ENCODE measurements around the gene C16orf92. TPM values are rescaled to one million over a fixed set of nuclear protein-coding genes. Genes with fewer than 3 reads are reported as not detected.
"Not testable (repeated sequence)": the region's sequence is repeated elsewhere in the genome, so short reads cannot be mapped to it uniquely, and the experiment has no call there.

Gene C16orf92
- polyA plus RNA-seq, 4 donors: not detected

DNA sequence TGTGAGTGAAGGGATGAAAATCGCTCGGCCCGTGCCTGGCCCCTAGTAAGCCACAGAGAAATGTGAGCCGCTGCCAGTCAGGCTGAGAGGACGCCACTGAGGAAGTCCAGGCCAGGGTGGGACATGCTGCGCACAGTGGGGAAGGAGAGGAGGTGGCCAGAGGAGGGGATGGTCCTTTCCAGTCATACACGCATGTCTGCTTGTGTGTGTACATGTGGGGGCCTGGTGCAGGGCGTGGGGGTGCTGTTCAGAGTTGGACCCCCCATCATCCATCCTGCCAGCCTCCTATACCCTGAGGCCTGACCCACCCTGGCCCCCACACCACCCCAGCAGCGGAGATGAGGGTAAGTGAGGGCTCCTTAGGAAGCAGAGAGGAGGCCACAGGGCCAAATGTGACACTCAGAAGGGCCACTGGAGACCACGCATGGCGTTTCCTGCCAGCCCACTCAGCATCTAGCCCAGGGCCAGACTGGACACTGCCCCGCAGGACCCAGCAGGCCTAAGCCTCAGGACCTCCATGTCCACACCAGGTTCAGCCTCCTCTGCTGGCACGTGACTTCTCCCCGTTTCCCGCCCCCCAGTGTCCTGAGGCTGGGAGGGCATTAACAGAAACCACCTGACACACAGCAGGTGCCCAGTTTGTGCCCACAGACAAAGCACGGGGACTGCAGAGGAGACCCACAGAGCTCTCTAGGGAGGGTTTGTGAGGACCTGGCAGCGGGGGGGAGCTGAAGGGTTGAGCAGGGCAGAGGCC lies 19.2 kb upstream of the C16orf92 start:
- DNase-seq (ENCODE audit: low read depth in 4 of 4, low spot score in 2 of 4): no peak

GRCh38 chr16:30004424-30004776 lies 18.6 kb upstream of the C16orf92 start:
- no peak for DNase-seq (ENCODE audit: low read depth in 4 of 4, low spot score in 2 of 4)

GRCh38 chr16:30004811-30005242 lies 18.2 kb upstream of the C16orf92 start:
- no peak for DNase-seq (ENCODE audit: low read depth in 4 of 4, low spot score in 2 of 4)

GRCh38 chr16:30005341-30006094 lies 17.5 kb upstream of the C16orf92 start:
- no peak for DNase-seq (ENCODE audit: low read depth in 4 of 4, low spot score in 2 of 4)

- DNase-seq (ENCODE audit: low read depth in 4 of 4, low spot score in 2 of 4): no peak
Observed at GRCh38 chr16:30006095-30006473, 16.9 kb upstream of the C16orf92 start.

GRCh38 chr16:30006659-30007377 lies 16.2 kb upstream of the C16orf92 start:
- DNase-seq (ENCODE audit: low read depth in 4 of 4, low spot score in 2 of 4): no peak

DNA sequence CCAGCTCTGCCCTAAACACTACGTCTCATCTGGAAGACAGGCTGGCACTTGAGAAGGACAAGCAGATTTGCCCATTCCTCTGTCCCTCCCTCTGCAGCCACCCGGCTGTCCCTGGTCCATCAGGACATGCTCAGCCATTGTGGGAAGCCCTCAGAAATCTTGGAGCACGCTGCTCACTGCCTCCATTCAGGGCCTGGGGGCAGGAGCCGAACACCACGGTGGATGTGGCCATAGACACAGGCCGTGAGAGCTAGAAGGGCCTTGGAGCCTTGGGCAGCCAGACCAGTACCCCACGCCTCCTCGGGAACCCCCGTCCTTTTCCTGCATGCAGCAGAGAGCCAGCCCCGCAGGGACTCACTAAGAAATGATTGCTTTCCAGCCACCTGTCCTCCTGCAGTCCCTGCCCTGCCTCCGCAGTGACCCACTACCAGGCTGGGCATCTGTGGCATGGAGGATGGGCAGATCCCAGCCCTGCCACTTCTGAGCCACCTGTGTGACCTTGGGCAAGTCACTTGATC lies 15.6 kb upstream of the C16orf92 start:
- DNase-seq (ENCODE audit: low read depth in 4 of 4, low spot score in 2 of 4): no peak

GRCh38 chr16:30009085-30009862 lies 13.7 kb upstream of the C16orf92 start:
- DNase-seq (ENCODE audit: low read depth in 4 of 4, low spot score in 2 of 4): no peak

GRCh38 chr16:30009990-30010843 lies 12.8 kb upstream of the C16orf92 start:
- DNase-seq (ENCODE audit: low read depth in 4 of 4, low spot score in 2 of 4): no peak

- no peak for DNase-seq (ENCODE audit: low read depth in 4 of 4, low spot score in 2 of 4)
Observed at GRCh38 chr16:30010844-30011713, 11.9 kb upstream of the C16orf92 start, which contains the start of gene DOC2A. Gene DOC2A, minus strand, starts transcription at chr16:30011027. Its CDS starts 805 bp downstream, at chr16:30010222.

DNA sequence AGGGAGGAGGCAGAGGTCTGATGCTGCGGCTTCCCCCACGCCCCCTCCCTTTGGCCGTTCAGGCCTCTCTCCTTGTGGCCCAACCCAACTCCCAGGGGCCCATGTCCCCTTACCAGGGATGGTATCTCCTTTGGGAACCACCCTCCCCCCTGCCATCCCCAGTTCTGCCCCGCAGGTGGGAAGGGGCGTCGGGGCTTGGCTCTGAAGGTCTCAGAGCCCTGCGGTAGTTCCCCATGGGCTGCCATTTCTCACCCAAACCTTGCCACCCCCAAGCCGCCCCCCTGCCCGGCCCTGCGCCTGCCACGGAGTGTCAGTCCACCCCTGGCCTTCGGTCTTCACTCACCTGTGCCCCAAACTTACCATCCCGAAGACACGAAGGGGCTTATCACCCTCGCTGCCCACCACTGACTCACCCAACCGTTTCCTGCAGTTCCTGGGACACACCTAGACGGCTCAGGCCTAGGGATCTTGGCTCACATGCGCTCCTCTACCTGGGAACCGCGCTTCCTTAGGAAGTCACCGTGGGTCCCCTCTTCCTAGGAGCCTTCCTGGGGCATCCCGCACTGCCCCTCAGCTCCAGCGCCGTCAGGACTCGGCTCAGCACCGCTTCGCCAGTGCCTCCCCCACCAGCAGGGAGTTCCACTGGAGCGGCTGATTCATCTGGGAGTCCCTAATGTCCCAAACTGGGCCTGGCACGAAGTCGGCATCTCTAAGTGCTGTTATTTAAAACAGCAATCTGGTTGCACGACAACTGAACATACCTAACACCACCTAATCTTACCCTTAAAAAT lies 11.1 kb upstream of the C16orf92 start:
- no peak for DNase-seq (ENCODE audit: low read depth in 4 of 4, low spot score in 2 of 4)

DNA sequence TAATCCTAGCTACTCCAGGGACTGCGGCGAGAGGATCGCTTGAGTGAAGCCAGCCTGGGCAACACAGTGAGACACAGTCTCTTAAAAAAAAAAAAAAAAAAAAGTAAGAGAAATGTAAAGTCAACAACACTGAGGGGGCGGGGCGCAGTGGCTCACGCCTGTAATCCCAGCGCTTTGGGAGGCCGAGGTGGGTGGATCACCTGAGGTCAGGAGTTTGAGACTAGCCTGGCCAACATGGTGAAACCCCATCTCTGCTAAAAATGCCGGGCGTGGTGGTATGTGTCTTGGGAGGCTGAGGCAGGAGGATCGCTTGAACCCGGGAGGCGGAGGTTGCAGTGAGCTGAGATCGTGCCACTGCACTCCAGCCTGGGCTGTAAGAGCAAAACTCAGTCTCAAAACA lies 10.4 kb upstream of the C16orf92 start:
- DNase-seq (ENCODE audit: low read depth in 4 of 4, low spot score in 2 of 4): not testable (repeated sequence)

GRCh38 chr16:30015450-30015849 lies 7.5 kb upstream of the C16orf92 start:
- DNase-seq (ENCODE audit: low read depth in 4 of 4, low spot score in 2 of 4): not testable (repeated sequence)

DNA sequence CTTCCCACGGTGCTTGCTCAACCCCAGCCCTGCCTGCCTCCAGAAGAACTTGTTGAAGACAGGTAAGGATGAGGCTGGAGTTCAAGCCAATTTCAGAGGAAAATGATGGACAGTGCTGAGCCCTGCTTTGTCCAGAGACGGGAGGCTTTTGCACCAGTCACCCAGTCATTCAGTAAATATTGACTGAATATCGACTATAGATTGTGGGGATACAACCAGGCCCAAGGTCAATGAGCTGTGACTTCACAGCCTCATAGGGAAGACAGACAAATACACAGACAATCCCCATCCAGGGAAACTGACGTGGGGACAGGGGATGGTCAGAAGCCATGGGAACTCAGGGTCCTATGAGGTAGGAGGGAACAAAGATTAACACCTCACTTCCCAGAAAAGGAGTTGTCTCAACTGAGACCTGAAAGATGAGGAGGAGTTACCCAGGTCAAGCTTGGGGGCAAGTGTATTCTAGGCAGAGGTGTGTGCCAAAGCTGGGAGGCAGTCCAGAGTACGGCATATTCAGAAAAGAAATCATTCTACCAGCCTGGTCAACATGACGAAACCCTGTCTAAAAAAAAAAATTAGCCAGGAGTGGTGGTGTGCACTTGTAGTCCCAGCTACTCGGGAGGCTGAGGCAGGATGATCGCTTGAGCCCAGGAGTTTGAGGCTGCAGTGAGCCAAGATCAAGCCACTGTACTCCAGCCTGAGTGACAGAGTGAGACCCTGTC lies 6.3 kb upstream of the C16orf92 start:
- DNase-seq (ENCODE audit: low read depth in 4 of 4, low spot score in 2 of 4): no peak

GRCh38 chr16:30017277-30017656 lies 5.7 kb upstream of the C16orf92 start:
- no peak for DNase-seq (ENCODE audit: low read depth in 4 of 4, low spot score in 2 of 4)

DNA sequence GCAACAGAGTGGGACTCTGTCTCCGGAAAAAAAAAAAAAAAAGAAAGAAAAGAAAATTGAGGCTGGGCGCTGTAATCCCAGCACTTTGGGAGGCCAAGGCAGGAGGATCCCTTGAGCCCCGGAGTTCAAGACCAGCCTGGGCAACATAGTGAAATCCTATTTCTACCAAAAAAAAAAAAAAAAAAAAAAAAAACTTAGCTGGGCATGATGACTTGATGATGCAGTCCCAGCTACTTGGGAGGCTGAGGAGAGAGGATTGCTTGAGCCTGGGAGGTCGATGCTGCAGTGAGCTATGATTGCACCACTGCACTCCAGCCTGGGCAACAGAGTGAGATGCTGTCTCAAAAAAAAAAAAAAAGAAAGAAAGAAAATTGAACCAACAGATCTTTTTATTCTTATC lies 5.1 kb upstream of the C16orf92 start:
- DNase-seq (ENCODE audit: low read depth in 4 of 4, low spot score in 2 of 4): not testable (repeated sequence)

DNA sequence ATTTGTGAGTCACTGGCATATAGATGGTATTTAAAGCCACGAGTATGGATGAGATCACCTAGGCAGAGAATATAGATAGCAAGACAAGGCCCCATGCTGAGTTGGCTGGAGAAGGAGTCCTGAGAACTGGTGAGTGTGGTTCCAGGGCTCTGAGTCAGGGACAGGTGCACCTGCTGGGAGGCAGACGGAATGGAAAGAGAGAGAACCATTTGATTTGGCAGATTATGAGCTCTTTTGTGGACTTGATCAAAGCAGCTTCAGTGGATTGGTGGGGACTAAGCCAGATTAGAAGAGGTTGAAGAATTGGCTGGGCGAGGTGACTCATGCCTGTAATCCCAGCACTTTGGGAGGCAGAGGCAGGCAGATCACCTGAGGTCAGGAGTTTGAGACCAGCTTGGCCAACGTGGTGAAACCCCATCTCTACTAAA lies 4.3 kb upstream of the C16orf92 start:
- no peak for DNase-seq (ENCODE audit: low read depth in 4 of 4, low spot score in 2 of 4)
